HS-27A (cell line): ENCODE results near the gene TF.
"Not testable (repeated sequence)": the region's sequence is repeated elsewhere in the genome, so short reads cannot be mapped to it uniquely, and the experiment has no call there.

ENCODE experiments used
- DNase-seq: peaks from one replicate; pipeline ENCODE4 v3.0.0-alpha.2; 2012; ENCODE audit warnings: low read depth, missing footprints

Gene TF

GRCh38 chr3:133745981-133746711 is at the start of gene TF:
TSS of gene TF (plus strand) at chr3:133746393. CDS start at chr3:133746441, 48 bp downstream.
- DNase-seq = no peak

DNA sequence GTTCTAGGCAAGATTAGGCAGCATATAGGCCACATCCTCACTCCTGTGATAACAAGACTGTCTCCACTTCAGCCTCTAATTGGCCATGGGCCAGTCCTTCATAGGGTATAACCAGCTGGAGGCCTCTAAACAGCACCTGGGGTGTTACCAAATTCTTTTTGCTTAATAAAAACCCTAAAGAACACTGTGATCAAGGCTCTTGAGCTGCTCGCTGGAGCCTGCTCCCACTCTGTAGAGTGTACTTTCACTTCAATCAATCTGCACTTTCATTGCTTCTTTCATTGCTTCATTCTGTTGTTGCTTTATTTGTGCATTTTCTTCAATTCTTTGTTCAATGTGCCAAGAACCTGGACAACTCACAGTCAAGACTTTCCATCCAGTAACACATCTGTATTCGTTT is 48.2 kb upstream of the TF start:
- DNase-seq = no peak

DNA sequence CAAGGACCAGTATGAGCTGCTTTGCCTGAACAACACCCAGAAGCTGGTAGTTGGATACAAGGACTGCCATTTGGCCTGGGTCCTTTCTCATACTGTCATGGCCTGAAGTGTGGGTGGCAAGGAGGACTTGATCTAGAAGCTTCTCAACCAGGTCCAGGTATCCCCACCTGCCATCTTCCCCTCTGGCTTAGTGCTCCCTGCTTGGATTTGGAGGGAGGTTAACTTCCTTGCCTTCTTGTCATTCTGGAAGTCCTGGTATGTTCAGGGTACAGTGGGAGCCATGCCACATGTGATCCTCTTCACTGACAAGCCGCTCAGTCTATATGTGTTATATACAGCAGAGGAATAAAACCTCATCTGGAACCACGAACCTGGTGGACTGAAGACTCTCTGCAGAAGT is 46.7 kb upstream of the TF start:
- no peak for DNase-seq

DNA sequence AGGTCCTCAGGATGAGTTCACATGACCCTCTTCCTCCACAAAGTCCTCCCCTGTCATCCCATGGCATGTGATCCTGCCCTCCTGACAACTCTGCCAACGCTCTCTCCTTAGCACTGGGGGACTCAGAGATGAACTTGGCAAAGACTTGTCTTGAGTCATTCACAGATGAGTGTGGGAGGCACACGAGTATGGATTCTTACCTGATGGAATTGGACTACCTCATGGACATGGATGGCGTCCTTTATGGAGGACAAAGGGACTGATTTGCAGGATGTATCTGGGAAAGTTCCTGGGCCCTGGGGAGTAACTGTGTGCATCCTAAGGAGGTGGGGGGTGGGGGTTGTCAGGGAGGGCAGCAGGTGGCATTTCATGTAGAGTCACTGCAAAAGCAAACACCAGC is 46.3 kb upstream of the TF start:
- DNase-seq = no peak

- no peak for DNase-seq
Measured at GRCh38 chr3:133700351-133700750, 45.8 kb upstream of the TF start.

GRCh38 chr3:133701435-133702358 is 44.5 kb upstream of the TF start:
- DNase-seq = no peak

DNA sequence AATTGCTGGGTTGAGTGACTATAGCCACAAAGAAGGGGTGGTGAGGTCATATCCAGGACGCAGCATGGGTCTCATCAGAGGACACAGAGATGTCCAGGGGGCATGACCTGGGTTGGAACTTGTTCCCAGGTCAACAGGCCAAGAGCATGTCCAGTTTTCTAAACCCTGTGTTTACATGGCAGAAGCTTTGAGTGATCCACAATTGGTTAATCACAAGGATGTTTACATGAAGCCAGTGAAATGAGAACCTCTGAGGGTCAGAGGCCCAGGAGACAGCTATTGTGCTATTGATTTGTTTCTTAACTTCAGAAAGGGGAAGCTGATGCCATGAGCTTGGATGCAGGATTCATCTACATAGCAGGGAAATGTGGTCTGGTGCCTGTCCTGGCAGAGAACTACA is 42.3 kb upstream of the TF start:
- DNase-seq = no peak

- DNase-seq = no peak
Measured at GRCh38 chr3:133706033-133706432, 40.2 kb upstream of the TF start.

DNA sequence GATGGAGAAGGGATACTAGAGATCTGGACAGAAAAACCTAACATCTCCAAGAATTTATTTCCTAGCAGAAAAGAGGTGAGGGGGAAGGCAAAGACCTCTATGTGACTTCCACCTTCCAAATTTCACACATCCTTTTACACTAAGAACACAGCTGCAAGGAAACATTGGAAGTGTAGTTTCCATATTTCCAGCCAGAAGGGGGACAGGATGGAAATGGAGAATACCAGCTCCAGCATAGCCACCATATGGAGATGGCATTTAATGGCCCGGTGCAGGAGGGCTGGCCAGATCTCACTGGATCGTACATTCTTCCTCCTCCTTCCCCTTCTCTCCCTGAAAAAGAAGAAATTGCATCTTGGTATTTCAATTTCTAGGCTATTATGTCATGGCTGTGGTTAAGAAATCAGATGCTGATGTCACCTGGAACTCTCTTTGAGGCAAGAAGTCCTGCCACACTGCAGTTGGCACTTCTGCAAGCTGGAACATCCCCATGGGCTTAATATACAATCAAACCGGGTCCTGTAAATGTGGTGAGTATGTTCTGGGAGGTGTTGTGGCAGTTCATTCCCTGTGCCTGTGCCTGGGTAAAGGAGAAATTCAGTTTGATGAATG is 36.9 kb upstream of the TF start:
- DNase-seq = no peak

DNA sequence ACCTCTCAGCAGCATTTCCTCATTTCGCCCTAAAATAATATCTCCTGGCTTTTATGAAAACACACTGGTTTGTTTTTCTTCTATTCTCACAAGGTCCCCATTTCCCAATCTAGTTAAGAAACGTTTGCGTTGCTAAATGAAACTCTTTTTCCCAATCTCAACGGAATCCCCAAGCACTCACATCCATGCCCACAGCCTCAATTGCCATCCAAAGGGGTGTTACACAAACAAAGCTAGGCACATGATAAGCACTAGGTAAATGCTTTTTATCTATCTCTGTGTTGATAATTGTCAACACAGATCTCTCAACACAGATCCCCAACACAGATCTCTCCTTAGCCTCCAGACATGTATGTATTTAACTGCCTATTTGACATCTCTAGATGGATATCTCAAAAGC is 35.2 kb upstream of the TF start:
- DNase-seq = no peak

DNA sequence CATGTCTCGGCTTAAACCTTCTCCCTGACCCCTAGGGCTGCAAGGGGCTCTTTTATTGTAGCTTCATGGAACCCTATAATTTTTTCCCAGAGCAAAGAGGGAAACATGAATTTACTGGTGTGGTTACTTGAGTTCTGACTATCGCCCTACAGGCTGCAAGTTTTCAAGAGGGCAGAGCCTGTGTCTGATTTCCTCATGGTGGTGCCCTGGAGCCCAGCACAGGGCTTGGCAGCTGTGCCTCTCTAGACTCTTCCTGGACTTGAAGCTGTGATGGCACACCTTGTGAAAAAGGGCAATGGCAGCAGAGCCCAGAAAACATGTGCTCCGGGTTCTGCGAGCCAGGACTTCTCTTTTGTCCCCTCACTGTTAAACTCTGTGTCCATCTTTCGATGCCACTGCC is 34.2 kb upstream of the TF start:
- no peak for DNase-seq

DNA sequence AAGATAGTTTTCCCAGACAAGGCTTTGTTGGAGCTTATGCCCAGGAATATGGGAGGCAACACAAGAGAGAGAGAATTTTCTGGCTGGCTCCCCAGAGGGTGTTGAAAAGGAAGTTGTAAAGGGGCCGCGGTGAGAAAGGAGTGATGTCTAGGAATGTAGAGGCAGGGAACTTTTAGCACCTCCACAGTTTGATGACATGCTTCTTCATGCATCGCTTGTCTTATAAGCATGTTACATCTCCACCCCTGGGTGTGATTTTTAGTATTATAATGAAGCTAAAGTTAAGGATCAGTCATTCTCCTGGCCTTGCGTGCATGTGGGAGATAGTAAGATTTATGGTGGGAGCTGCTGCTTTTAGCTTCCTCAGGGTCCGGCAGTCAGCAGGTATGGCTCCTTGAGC is 32.8 kb upstream of the TF start:
- no peak for DNase-seq

DNA sequence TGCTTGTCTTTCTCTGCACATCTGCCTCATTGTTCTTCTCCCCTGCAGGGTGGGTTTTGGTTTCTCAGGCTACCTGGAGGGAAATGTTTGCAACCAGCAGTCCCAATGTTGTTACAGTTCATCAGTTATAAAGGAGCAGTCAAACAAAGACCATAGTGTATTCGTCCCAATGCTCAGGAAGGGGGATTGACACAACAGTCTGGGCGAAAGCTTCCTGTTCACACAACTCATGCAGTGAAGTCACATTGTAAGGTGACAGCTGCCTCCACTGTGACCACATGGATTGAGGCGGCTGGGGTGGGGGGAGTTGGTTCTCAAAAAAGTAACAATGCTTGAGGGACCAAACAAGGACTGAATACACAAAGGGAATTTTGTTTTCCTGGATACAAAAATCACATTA is 28.8 kb upstream of the TF start:
- DNase-seq = no peak

GRCh38 chr3:133722935-133723334 is 23.3 kb upstream of the TF start:
- no peak for DNase-seq

GRCh38 chr3:133730993-133731392 is 15.2 kb upstream of the TF start:
- no peak for DNase-seq

DNA sequence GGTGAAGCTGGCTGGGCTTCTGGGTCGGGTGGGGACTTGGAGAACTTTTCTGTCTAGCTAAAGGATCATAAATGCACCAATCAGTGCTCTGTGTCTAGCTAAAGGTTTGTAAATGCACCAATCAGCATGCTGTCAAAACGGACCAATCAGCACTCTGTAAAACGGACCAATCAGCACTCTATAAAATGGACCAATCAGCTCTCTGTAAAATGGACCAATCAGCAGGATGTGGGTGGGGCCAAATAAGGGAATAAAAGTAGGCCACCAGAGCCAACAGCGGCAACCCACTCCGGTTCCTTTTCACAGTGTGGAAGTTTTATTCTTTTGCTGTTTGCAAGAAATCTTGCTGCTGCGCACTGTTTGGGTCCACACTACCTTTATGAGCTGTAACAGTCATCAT is 14.0 kb upstream of the TF start:
- not testable (repeated sequence) for DNase-seq

DNA sequence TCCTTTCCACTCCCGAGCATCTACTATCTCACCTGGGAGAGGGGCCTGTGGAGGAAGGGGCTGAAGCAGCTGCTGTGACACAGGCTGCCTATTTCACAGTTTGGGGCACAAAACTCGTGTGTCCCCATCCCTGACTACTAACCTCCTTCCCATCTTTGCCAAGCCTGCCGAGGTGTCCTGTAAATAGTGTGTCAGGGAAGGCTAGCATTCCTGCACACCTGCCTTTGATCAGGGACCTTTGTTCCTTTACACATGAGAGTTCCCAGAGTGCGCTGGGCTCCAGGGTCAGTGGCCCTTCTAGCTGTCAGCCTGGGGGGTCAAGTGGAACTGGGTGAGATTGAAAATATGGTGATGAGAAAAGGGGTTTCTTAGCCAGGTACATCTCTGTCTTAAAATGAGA is 13.0 kb upstream of the TF start:
- no peak for DNase-seq

GRCh38 chr3:133734305-133734704 is 11.9 kb upstream of the TF start:
- DNase-seq = no peak

DNA sequence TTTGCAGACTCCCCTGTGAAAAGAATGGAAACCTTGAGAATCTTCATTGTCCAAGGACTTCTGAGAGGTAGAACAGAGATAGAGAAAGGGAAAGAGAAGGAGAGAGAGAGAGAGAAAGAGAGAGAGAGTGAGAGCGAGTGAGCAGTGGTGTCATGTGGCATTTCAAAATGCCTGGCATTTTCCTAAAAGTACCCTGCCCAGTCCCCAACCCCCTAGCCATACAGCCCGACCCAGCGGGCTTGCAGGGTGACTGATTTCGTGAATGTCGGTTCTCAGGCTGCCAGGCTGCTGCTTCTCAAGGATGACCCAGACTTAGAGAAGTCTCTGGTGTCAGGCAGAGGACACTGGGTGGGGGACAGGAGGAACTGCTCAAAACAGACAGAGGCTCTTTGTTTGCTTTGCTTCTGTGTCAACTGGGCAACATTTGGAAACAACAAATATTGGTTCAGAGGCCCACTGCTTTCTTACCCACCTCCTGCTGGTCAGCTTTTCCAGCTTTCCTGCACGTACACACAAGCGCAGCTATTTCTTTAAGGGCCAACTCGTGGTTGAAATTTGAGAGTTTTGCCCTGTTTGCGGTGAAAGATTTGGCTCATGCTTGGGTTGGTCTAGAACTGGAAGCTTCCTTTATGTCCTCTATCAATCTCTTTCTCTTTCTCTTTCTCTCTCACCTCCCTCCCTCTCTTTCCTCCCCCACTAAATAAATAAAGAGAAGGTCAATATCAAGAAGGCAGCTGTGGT is 3.7 kb upstream of the TF start:
- DNase-seq = no peak

DNA sequence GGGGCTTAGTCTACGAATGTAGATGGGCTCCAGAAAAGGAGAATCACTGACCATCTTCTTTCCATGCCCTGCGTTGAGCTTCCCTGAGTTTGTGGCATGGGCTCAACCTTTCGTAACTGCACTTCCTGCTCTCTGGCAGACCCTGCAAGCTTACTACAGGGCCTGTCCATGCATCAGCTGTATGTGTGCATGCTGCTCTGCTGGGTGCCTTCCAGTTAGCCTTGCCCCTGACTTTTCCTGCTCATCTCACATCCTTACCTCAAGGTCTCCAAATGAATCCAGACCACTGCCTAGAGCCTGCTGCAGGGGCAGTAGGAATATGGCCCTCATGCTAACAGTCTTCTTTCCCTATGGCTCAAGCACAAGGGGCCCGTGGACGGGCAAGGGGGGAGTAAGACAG is 2.0 kb upstream of the TF start:
- no peak for DNase-seq

- no peak for DNase-seq
Measured at GRCh38 chr3:133745108-133745507, 1.1 kb upstream of the TF start.

DNA sequence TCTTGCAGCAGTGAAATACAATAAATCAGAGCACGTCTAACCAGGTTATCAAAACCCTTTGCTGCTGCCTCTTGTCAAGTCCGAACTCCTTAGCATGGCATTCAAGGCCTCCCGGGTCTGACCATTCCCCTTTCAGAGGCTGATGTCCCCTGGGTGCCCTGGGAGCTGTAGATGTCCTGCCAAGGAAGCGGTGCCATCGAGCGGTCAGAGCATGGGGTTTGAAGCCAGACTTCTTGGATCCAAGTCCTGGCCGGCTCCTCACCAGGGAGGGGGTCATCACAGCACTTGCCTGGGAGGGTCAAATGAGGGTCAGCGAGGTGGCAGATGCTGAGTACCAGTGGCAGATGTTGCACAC is 496 bp downstream of the TF start:
- no peak for DNase-seq
